Cardiac fibroblast (primary cell): Measurements from ENCODE around the gene IGLL5.

Source experiments
- DNase-seq, 2 donors: peaks; one replicate each; pipeline versions ENCODE4 v3.0.0 to v3.0.0-alpha.2; 2010; ENCODE audit warnings: low read depth in 2 of 2
- H3K4me3 ChIP-seq, 2 donors: replicated peaks in 1 of 2; 1 replicate in 1 of 2; 2 replicates in 1 of 2; pipeline ENCODE4 v1.5.1; 2011; ENCODE audit warnings: low read depth in 2 of 2, low read length in 2 of 2, mild to moderate bottlenecking in 2 of 2, moderate library complexity in 1 of 2
- CTCF ChIP-seq: IDR thresholded peaks from one replicate; pipeline ENCODE4 v1.5.1; 2011; ENCODE audit warnings: low read depth, mild to moderate bottlenecking, low read length, inconsistent platforms

IGLL5 gene

GRCh38 chr22:22843848-22844247 is 43.8 kb upstream of the IGLL5 start:
- no peak overlapping the region for H3K4me3 ChIP-seq

GRCh38 chr22:22847241-22847640 is 40.4 kb upstream of the IGLL5 start:
- TF ChIP-seq CTCF: no peak

More at GRCh38 chr22:22843848-22844247, 43.8 kb upstream of the IGLL5 start:
- DNase-seq: no peak
- TF ChIP-seq CTCF: no peak

GRCh38 chr22:22848364-22848866 is 39.2 kb upstream of the IGLL5 start:
- H3K4me3 ChIP-seq: no peak overlapping the region
- TF ChIP-seq CTCF: peak; percentile 96
- peak; percentile 51 to 59 for DNase-seq

More at GRCh38 chr22:22847241-22847640, 40.4 kb upstream of the IGLL5 start:
- no peak overlapping the region for H3K4me3 ChIP-seq
- DNase-seq: no peak

- TF ChIP-seq CTCF: no peak
- H3K4me3 ChIP-seq: no peak overlapping the region
- DNase-seq: no peak
Measured at GRCh38 chr22:22849640-22850610, 37.7 kb upstream of the IGLL5 start.

- no peak for DNase-seq
- no peak overlapping the region for H3K4me3 ChIP-seq
- TF ChIP-seq CTCF: no peak
Measured at GRCh38 chr22:22851969-22852368, 35.6 kb upstream of the IGLL5 start.

- TF ChIP-seq CTCF: no peak
- no peak for DNase-seq
- no peak overlapping the region for H3K4me3 ChIP-seq
Measured at GRCh38 chr22:22853713-22854112, 33.9 kb upstream of the IGLL5 start.
